ENCODE measurements around the gene TMEM250.

Gene TMEM250

DNA sequence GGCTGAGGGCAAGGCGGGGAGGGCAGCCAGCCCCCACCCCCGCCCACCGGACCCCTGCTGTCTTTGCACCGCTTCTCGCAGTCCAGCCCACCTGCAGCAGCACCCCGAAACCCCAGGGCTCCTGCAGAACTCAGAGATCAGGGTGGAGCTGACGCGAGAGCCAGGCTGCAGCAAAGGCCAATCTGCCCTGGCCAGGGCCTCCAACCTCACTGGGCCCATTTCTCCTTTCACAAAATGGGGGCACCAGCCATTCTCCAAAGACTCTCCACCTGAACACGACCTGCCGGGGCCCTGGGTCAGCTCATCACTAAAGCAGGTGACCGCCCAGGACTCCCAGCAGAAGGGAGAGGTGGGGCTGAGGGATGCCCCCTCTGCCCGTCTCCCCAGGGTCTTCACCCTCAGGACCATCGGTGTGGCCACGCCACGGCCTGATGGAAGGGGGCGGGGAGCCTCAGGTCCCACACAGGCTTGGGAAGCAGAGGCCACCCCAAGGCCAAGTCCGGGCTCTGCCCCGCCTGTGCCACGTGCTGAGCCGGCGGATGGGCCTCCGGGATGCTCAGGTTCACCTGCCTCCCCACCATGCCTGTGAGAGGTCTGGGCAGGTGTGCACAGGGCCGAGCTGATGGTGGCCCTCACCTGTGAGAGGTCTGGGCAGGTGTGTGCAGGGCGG lies 36.7 kb downstream of the TMEM250 start:
- DNase-seq, result no peak

- no peak for DNase-seq
Measured at GRCh38 chr9:136081113-136081825, 37.4 kb downstream of the TMEM250 start.

- no peak for DNase-seq
Measured at GRCh38 chr9:136080716-136081112, 38.0 kb downstream of the TMEM250 start.

- no peak for DNase-seq
Measured at GRCh38 chr9:136079916-136080246, 38.8 kb downstream of the TMEM250 start.

DNA sequence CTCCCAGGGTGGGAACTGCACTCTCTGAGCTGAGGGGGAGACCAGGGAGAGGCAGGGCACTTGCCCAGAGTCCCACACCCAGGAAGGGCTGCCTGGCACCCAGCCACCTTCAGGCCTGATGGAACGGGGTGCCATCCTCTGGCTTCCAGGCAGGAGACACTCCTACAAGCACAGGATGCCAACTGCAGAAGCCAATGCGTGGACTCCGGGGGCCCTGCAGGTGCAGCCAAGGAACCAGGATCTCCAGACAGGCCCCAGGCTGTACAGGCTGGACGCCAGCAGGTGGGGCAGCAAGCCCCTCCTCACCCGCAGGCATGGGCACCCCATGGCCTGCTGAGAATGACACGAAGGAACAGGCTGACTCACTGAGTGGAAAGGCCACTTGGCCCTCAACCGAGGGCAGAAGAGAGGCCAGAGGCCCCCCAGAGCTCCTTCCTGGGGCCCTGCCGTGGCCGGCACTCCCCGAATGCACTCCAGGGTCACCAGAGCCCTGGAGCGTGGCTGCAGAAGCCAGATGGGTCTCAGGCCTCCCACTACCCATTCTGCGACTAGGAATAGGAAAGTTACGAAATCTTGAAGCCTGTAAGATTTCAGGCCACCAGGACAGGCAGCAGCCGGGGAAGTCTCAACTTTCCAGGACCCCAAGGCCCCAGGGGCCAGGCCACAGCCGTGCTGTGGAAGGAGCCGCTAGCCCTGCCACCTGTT lies 39.3 kb downstream of the TMEM250 start:
- DNase-seq, result no peak

GRCh38 chr9:136078498-136079011 lies 40.1 kb downstream of the TMEM250 start:
- no peak for DNase-seq

DNA sequence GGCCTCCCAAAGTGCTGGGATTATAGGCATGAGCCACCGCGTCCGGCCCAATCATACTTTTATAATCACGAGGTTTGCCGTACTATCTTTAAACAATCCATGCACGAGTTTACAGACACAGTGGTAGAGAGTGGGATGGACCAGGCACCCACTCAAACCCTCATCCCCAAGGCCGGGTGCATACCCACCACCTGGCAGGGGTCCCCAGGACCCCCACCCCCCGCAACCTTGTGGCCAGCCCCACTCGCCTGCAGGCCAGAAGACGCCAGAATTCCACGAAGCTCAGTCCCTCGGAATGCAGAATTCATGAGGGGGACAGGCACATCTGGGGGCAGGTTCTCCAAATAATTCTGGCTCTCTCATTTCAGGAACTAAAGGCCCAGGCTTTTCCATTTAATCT lies 40.7 kb downstream of the TMEM250 start:
- no peak for DNase-seq

DNA sequence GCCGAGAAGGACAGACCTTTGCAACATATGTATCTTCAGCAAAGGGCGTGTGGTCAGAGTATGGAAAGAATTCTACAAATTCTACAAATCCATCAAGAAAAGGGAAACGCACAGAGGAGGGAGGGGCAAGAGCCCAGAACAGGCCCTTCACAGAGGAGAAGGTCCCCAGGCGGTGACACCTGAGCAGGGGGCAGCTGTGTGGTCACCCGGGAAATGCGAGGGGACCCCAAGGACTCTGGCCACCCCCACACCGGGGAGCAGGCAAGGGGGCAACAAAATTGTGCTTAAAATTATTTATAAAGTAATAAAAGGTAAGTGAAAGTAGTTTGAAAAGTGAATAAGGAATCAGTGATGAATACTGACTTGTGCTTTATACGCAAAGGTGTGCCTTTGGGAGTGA lies 41.2 kb downstream of the TMEM250 start:
- no peak for DNase-seq

DNA sequence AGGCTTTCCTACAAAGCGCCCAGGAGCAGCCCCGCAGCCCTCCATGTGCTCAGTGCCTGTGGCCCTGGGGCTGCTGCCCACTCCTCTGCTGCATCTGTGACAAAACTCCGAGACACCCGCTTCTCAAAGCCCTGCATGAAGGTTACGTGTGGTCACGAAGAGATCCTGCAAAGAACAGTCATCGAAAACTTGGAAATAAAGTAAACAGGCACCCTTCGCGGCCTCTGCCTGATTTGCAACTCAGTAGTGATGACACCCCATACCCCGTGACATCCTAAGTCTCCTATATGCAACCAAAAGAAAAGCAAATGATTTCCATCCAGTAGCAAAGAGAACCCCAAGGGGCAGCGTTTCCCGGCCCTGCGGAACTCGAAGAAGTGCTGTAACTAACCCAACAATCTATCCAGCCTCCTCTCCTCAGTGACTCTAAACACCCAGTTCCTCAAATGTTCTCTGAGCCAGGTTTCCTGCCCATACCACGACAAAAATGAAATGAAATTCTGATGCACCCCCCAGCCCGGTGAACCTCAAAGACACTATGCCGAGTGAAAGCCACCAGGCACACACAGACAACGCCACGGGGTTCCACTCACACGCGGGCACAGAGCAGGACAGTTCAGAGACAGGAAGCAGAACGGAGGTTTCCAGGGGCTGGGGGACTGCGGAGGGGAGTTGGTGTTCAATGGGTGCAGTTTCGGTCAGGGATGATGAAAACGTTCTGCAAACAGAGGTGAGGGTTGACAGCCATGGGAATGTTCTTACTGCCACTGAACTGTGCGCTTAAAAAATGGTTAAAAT lies 42.6 kb downstream of the TMEM250 start:
- no peak for DNase-seq

DNA sequence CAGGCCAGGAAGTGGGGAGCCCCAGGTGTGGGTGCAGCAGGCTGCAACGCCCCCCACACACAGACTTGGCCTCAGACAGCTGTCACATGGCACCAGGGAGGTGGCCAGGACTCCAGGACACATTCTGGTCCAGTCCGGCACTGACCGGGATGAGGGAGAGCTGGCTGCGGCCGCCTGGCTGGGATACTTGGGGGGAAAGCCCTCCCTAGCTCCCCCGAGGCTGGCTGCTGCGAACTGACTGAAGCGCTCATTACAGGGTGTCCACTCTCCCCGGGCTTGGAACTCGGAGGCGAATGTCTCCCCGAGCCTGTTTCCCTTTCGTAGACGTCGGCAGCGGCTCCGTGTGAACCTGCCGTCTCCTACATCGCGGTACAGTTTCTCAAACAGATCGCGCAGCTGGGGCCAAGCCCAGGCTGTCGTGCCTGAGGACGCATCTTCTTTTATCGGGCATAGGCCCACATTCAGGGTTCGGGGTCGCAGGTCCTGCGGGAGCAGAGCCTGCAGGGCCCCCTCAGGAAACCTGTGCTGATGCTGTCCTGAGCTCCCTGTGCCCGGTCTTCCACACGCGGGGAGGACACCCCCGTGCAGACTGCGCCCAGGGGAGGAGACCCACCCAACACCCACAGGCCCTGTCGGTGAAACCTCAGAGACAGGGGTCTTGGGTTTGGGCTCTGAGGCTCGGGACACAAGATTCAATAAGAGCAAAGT lies 43.4 kb downstream of the TMEM250 start:
- DNase-seq, result no peak

- no peak for DNase-seq
Measured at GRCh38 chr9:136074706-136075105, 44.0 kb downstream of the TMEM250 start.

Data from NCI-H2081 treated with DMSO at 0.1 percent for 48 hours (cell line).